CD4-positive, alpha-beta T cell treated with Interleukin-2 at 100 ng/mL for 4 hours (primary cell): ENCODE measurements around the gene ADK.
"Not testable (repeated sequence)": the region's sequence is repeated elsewhere in the genome, so short reads cannot be mapped to it uniquely, and the experiment has no call there.

Source experiments
- DNase-seq: peaks from one replicate; pipeline ENCODE4 v3.0.0-alpha.2; 2020; ENCODE audit warnings: low spot score

ADK gene

DNA sequence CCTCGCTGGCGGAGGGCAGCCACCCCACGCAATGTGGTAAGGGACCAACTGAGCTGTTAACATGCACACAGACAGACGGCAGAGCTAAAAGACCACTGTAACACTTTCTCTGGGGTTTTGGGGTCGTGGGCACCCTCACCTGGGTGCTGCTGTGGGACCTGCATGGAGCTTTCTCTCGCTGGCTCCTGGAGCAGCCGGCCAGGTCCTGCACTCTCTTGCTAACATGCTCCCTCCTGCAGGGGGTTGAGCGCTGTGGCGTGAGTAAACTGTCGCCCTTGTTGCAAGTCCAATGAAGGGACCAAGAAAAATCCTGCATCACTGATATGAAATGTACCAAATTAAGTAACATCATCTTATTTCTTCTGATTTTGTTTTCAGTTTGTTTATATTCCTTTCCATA lies 92.0 kb downstream of the ADK start:
- no peak for DNase-seq

DNA sequence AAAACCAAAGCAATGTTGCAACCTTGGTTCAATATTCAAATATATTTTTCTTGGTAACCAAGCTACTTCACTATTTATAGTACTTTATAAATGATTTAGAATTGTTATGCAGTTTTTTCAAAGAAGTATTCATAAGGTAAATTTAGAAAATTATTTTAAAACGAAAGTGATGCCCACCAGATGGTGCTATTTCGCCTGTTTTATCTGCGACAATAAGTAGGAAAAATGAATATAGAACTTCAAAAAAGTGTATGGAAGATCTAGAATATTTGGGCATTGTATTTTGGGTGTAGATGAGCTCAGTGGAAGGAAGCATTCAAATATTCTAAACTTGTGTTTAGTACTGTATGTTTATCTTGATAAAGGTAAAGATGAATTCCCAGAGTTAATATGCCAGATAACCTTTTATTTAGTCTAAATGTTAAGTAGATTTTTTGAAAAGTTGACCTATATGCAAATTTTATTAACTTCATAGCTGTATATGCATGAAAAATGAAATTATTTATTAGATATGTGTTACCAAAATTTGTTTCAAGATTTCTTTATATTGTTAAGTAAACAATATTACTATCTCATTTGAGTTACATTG lies 93.2 kb downstream of the ADK start:
- peak; percentile 48 for DNase-seq

DNA sequence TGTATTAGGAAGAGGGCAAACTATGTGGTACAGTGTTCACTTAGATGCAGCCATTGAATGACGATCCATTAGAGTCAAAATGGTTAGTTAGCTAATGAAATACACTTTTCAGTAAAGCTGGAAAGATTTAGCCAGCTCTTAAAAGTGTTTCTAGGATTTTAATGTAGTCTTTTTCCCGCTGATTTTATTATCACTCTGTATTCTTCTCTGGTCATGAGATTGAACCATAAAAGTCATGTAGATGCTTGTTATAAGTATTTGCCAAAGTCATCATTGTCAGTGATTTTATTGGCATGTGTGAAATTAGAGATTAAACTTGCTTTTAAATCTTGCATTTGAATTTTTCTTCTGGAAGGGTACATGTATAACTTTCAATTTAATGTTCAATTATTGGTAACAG lies 93.8 kb downstream of the ADK start:
- no peak for DNase-seq

DNA sequence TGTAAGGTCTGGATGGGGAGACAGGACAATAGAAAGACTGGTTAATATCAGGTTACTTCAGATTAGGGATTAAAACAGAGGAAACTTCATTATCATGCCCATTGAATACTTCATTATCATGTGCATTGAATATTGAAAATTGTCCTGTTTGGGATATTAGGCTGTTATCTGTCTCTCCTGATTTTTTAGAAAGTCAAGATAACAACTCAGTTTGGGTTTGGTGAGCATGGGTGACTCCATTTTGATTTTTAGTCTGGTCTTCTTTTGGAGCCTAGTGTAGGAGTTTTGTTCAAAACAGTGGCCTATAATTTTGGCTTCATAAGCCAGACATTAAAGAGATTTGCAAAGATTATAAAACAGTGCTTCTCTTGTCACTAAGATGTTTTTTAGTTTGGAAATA lies 95.5 kb downstream of the ADK start:
- no peak for DNase-seq

DNA sequence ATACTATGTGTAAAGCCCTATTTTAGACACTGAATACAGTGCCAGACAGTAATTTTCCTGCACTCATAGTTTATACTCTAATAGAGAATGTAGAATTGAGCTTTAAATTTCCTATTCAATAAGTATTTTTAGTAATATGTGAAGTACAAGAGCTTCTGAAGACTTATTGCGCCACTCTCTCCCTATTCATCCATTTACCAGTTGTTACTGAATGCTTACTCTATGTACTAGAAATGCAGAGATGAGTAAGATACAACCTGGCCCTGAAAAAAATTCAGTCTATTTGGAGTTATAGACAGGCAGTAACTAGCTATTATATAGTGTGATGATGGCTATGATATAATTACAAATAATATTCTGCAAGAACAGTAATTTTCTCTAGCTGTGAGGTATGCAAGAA lies 98.8 kb downstream of the ADK start:
- no peak for DNase-seq

DNA sequence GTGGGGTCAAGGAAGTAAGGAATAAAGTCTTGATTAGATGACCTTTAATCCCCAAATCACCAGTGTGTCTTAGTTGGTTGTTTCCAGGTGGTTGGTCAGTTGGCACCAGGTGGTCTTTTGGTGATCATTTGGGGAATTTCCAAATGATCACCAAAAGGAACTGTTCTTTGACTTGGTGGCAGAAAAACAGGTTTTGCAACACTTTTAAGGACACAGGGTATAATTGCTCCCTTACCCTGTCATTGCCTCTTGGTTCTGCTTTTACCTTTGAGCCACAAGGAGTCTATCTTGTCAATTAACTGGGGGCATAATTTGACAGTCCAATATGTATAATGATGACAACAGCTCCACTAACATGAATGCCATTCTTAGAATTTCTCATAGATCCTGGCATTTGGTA lies 104.2 kb downstream of the ADK start:
- DNase-seq: no peak

DNA sequence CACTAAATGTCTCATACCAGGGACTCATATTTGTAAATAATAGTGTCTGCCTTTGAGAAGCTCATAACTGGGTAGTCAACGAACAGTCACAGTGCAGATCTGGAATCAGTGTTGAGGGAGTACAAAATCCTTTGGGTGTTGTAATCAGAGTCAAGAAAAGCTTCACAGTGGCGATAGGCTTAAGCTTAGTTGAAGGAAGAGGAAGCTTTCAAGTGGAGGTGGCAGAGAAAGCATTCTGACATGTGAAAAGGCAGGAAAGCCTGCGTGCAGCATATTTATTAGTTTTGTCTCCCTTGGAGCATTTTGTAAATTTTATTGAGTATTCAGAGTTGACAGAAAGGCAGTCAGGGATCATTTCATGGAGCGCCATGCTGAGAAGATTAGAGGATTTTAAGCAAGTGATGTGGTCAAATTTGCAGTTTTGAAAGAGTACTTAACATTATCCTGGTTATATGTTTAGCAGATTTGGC lies 104.9 kb downstream of the ADK start:
- DNase-seq: no peak

DNA sequence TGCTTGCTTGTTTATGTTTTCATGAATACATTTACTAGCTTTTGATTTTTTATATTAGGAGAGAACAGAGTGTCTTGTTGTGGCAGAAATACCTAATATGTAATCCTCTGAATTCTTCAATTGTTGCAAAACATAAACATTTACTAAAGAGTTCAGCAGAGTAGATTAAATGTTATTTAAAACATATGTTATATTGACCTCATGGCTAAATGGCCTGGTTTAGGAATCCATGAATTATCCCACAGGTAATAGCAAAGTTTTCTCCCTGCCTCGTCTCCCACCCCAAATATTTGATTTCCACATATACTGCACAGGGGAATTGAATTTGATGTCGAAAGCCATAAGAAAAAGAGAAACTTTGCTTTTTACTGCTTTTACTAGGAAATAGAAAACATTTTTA lies 111.8 kb downstream of the ADK start:
- DNase-seq: no peak

DNA sequence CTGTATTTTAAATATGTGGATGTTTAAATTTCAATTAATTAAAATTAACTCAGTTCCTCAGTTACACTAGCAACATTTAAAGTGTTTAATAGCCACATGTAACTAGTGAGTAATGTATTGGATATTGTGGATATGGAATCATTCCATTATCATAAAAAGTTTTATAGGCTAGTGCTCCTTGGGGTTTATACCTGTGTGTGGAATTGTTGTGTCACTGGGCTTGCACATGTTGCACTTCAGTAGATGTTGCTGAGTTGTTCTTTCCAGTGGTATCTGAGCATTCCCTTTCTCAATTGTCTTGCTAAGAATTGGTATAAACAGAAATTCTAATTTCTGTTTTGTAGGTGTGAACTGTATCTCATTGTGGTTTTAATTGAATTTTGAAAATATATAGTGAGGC lies 113.0 kb downstream of the ADK start:
- no peak for DNase-seq

DNA sequence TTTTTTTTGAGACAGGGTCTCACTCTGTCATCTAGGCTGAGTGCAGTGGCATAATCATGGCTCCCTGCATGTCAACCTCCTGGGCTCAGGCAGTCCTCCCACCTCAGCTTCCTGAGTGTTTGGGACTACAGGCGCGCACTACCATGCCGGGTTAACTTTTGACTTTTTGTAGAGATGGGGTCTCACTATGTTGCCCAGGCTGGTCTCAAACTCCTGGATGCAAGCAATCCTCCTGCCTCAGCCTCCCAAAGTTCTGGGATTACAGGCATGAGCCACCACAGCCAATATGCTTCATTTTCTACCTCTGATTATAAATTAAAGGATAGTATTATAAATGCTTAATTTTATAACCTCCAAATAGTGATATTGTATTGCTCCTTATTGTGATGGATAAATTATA lies 121.3 kb downstream of the ADK start:
- no peak for DNase-seq

DNA sequence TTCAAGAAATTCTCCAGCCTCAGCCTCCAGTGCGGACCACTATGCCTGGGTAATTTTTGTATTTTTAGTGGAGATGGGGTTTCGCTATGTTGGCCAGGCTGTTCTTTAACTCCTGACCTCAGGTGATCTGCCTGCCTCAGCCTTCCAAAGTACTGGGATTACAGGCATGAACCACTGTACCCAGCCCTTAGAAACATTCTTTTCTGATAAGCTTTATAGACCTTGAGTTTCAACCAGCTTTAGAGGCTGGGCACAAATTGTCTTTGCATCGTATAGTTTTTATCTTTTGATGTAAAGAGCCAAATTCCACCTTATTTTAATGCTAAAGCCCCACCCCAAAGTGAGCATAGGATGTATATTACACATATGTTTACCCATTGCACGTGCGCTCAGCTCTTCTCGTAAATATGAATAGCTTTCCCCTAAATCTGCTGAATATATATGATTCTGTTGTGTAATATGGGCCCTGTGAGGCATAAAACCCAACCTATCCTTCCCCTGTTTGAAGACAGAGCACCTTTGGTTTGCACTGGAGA lies 124.8 kb downstream of the ADK start:
- DNase-seq: no peak

DNA sequence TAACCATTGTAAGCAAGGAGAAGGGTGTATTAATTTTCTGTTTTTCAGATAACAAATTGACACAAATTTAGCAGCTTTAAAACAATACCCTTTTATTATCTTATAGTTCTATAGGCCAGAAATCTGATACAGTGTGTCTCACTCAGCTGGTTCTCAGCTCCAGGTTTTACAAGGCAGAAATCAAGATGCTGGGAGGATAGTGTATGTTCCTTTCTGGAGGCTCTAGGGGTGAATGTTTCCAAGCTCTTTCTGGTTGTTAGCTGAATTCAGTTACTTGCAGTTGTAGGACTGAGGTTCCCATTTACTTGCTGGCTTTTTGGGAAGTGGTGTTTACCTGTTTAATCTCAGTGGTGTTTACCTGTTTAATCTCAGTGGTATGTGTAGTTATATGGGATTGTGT lies 125.4 kb downstream of the ADK start:
- DNase-seq: no peak

DNA sequence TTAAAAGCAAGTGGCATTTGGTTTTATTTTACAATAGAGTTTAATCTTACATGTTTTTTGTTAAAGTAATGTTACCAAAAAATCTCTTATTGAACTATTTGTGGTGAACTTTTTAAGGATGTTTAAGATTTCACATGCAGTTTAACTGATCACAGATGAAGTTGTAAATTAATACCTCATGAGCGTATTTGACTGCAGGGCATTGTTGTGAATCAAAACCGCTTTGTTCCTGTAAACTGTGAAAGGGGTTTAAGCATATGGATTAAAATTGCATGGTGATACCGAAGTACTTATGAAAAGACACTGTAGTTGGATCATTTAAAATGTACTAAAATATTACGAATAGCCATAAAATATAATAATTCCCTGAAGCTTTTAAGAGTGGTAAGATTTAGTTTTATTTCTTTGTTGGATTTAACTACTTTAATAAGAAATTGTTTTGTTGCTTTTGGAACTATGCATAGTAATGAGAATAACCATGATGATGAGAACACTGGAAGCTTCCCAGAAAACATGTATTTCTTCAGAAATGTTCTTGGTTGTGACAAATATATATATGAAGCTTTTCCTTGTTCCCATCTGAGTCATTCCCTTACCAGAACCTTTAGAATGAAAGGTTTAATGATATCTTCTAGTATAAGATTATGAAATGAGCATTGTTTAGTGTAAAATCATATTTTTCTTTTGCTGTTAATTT lies 131.3 kb downstream of the ADK start:
- DNase-seq: no peak

DNA sequence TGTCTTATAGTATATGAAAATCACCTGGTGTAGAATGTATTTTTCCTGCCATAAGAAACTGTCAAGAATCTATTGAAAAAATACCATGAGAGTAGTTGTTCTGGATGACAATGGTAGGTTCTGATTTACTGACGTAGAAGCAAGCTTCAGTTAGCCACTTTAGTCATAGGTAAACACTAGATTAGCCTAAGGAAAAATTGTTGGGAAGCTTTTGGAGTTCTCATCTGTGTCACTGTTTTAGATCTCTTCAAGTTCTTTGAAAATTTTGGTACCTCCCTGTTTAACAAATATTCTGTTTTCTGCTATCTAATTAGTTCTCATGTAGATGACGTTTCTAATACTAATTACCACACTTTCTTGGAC lies 131.8 kb downstream of the ADK start:
- DNase-seq: no peak

DNA sequence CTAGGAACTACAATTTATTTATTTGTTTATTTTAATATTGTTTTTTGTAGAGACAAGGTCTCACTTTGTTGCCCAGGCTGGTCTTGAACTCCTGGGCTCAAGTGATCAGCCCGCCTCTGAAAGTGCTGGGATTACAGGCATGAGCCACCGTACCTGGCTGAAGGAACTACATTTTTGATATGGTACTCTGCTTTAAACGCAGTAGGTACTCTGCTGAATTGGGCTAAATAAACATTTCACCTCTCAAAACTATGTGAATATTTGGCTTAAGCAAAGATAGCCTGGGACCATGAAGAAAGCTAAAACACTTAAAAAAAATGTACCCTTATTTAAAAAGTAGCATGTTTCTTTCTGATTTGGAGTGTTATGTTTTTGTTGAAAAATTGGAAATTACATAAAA lies 138.2 kb downstream of the ADK start:
- DNase-seq: no peak

DNA sequence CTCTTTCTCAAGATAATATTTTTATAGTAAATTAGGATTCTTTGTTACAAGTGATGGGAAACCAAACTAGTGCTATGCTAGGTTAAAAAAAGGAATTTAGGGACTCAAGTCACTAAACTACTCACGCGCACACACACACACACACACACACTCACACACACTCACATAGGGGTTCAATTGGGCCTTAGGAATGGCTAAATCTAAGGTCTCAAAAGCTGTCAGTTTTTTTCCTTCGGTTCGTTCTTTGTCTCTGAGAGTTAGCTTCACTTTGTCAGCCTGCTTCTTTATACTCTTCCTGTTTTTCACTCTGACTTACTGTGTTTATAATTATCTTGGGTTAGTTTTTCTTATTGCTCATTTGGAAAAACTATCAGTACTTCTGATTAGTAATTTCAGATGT lies 138.9 kb downstream of the ADK start:
- DNase-seq: no peak

DNA sequence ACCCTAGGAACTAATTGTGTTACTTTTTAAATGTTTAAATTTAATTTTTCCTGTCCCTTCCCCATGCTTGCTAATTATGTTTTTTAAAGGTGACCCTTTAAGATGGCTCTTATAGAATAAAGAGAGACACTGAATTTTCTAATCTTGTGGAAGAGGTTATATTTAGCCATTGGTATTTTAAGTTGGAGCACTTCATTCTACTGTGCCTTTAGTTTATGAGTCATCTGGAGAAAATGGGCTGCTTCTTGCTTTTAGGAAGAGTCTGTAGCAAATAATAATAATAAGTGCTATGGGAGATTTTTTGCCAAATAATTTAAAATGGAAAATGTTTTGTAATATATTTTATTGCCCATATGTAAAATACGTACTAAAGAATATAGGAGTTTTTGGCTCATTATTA lies 139.7 kb downstream of the ADK start:
- no peak for DNase-seq

DNA sequence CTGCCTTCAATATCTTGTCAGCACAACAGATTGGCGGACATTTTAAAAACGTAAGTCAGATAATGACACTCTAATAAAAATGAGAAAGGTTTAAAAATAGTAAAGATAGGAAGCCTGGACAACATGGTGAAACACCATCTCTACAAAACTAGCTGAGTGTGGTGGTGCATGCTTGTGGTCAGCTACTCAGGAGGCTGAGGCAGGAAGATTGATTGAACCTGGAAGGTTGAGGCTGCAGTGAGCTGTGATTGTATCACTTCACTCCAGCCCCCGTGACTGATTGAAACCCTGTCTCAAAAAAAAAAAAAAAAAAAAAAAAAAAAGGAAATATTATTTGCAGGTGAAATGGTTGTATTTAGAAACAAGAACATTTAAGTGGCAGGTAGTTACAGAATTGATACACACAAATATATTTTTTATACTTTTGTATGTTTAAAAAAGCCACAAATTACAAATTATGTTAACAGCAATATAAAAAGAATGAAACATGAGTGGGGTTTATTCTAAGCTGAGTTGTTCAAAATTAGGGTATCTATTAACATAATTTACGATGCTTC lies 141.9 kb downstream of the ADK start:
- no peak for DNase-seq

DNA sequence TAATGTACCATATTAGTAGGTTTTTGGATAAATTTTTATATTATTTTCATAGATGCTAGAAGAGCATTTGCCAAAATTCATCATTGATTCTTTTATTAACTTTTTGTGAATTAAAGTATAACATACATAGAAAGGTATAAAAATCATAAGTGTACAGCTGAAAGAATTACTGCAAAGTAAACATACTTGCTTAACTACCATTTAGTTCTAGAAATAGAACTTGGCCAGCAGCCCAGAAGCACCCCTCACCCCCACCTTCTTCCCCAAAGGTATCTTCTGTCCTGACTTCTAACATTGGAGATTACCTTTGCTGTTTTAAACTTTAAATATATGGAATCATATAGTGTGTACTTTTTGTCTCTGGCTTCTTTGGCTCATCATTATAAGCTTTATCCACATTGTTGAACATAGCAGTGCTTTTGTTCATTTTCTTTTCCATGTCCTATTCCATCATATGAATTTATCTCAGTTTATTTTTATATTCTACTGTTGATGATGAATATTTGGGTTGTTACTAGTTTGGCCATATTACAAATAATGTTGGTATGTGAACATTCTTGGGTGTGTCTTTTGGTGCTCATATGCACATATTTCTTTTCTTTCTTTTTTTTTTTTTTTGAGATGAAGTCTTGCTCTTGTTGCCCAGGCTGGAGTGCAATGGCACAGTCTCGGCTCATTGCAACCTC lies 142.8 kb downstream of the ADK start:
- DNase-seq: no peak

DNA sequence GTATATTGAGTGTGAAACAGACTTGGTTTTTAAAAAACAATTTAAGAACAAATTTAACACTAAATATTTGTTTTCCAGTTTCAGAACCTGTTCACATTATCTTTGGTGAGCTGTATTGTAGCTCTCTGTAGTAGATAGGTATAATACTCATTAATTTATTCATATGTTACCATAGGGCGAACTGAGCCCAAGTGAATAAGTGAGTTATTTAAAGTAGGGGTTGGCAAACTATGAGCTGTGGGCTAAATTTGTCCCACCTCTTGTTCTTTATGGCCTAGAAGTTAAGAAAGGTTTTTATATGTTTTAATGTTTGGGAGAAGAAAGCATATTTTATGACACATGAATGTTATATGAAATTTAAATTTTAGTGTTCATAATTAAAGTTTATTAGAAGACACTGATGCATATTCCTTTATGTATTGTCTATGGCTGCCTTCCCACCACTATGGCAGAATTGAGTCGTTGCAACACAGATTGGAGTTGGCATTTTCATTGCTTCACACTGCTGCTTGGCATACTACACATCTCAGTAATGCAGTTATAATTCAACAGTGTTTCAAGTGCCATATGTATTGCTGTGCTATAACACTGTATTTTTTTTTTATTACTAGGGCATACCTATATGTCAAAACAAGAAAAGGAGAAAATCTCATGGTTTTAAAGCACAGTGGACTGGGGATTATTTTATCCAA lies 146.5 kb downstream of the ADK start:
- DNase-seq: no peak

DNA sequence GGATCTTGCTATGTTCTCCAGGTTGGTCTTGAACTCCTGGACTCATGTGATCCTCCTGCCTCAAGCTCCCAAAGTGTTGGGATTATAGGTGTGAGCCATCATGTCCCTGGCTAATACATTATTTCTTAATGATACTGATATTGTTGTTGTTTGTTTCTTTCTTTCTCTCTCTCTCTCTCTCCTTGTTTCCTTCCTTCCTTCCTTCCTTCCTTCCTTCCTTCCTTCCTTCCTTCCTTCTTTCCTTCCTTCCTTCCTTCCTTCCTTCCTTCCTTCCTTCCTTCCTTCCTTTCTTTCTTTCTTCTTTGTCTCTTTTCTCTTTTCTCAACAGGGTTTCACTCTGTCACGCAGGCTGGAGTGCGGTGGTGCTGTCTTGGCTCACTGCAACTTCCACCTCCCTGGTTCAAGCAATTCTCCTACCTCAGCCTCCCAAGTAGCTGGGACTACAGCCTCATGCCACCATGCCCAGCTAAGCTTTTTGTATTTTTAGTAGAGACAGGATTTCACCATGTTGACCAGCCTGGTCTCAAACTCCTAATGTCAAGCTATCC lies 149.1 kb downstream of the ADK start:
- not testable (repeated sequence) for DNase-seq

DNA sequence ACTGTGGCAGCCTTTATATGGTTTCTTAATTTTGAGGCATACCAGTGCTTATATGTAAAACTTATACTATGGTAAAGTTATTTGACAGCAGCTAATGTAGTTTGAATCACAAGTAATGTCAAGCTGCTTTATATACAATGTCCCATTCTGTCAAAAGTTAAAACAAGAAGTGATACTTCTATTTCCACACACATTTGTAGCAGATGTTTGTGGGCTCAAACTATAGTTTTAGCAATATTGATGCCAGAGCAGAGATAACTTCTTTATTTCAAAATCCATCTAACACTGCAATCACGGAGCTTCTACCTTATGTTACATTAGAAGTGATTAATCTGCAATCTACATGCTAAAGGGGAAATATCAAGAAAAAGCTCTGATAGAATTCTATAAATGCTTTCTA lies 149.6 kb downstream of the ADK start:
- no peak for DNase-seq
